EH (cell line): ENCODE results near the gene MTHFD2.
"Not testable (repeated sequence)": the region's sequence is repeated elsewhere in the genome, so short reads cannot be mapped to it uniquely, and the experiment has no call there.

Experiments
- DNase-seq: peaks from one replicate; pipeline ENCODE4 v3.0.0-alpha.2; 2015; ENCODE audit warnings: low read depth

MTHFD2 gene

GRCh38 chr2:74198023-74198460 is 373 bp upstream of the MTHFD2 start:
- DNase-seq = no peak

GRCh38 chr2:74199275-74199701 is 873 bp downstream of the MTHFD2 start:
- no peak for DNase-seq

DNA sequence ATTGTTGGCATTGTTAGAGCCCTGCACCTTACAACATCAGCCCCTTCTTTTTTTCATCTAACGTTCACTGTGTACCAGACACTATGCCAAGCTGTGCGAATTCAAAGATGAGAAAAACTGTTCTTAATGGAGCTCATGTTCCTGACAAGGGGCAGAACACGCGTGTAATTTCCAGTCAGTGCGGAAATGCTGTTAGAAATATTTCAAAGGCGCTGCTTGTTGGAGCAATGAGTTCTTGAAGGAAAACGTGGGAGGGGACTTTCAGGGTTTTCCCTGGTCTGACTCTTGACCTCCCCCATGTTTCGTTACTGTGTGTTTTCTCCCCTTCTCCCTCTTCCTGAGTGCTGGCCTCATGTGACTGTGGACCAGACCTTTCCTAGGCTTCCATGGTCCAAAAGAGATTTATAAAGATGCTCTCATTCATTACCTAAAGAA is 1.5 kb downstream of the MTHFD2 start:
- peak; percentile 27 for DNase-seq

GRCh38 chr2:74201196-74201595 is 2.8 kb downstream of the MTHFD2 start:
- DNase-seq = no peak

- peak; percentile 88 for DNase-seq
These were observed 3.2 kb downstream of the MTHFD2 start for GRCh38 chr2:74201596-74201995.

- DNase-seq = no peak
These were observed 6.0 kb downstream of the MTHFD2 start for GRCh38 chr2:74204436-74204835.

GRCh38 chr2:74205113-74205512 is 6.7 kb downstream of the MTHFD2 start:
- DNase-seq = no peak

DNA sequence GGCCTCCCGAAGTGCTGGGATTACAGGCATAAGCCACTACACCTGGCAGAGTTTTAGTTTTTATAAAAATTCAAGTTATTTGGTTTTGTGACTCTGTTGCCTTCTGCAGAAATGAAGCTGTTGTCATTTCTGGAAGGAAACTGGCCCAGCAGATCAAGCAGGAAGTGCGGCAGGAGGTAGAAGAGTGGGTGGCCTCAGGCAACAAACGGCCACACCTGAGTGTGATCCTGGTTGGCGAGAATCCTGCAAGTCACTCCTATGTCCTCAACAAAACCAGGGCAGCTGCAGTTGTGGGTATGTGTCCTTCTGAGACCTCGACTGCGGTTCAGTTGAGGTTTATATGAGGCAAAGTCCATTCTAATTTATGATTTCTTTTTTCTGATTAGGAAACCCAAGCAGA is 7.2 kb downstream of the MTHFD2 start:
- DNase-seq = no peak

- peak; percentile 63 for DNase-seq
These were observed 7.8 kb downstream of the MTHFD2 start for GRCh38 chr2:74206180-74206688.

GRCh38 chr2:74212702-74213410 is 14.4 kb downstream of the MTHFD2 start:
- DNase-seq = no peak

DNA sequence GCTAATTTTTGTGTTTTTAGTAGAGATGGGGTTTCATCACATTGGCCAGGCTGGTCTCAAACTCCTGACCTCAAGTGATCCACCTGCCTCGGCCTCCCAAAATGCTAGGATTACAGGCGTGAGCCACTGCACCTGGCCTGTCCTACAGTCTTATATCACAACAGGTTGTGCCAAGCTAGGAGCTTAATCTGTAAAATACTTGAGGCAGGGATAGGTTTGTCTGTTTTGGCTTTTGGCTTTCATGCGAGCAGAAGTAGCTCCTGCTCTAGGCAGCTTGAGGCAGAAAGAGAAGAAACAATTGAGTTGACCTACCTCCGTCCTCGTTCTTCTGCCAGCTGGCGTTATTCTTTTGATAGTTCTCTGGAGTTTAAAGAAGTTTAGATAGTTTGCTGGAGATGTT is 17.4 kb downstream of the MTHFD2 start:
- DNase-seq = not testable (repeated sequence)

DNA sequence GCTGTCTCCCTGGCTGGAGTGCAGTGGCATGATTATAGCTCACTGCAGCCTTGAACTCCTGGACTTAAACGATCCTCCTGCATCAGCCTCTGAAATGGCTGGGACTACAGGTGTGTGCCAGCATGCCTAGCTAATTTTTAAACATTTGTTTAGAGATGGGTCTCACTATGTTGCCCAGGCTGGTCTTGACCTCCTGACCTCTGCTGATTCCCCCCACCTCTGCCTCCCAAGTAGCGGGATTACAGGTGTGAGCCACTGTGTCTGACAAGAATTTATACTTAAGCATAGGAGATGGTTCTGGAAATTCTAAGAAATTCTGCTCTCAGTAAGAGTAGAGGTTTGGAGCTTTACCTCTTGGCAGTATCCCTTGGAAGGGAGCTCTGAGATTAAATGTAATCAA is 18.2 kb downstream of the MTHFD2 start:
- no peak for DNase-seq

GRCh38 chr2:74219846-74220486 is 21.6 kb downstream of the MTHFD2 start:
- no peak for DNase-seq

GRCh38 chr2:74221091-74221490 is 22.7 kb downstream of the MTHFD2 start:
- DNase-seq = no peak

GRCh38 chr2:74221604-74222299 is 23.3 kb downstream of the MTHFD2 start:
- DNase-seq = no peak

DNA sequence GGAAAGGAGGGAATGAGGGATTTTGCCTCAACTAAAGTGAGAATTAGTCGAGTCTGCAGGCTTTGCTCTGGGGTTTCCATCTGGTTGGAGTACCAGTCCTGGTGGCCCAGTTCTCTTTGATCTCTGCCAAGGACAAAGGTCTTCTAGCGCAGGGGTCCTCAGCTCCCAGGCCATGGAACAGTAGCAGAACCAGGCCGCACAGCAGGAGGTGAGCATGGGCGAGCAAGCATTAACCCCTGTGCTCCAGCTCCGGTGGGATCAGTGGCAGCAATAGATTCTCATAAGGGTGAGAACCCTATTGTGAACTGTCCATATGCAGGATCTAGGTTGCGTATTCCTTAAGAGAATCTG is 23.9 kb downstream of the MTHFD2 start:
- no peak for DNase-seq

DNA sequence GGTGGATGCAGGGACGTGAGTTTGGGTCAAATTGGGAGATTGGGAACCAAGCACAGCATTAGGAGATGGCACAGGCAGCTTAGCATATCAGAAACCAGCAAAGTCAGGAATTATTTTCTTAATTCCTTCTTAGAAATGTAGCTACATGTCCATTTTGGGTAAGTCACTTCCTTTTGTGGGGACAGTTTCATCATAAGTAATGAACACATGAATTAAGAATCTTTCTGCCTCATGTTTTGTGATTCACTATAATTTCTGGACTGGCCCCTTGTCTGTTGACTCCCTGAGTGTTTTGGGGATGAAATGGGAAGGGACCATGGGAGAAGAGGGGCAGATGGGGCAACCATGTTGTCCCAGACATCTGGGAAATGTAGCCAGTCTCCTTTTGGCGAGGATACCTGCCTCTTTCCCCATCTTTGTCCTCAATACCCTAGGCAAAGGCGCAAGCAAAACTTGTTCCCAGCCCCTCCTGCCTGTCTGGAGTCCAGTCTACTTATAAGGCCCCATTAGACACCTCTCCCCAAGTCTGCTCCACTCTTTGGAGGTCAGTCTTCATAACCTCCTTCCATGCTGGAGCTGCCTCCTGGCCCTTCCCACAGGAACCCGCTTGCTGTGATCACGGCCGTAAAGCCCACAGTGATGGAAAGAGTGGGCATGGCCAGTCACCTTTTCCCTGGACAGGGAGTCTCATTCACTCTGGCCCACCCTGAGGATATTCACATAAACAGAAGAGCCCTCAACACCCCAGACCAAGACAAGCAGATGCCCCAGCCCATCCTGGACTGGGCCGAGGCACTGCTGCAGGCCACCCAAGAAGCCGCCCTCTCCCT is 25.7 kb downstream of the MTHFD2 start:
- DNase-seq = peak; percentile 50

DNA sequence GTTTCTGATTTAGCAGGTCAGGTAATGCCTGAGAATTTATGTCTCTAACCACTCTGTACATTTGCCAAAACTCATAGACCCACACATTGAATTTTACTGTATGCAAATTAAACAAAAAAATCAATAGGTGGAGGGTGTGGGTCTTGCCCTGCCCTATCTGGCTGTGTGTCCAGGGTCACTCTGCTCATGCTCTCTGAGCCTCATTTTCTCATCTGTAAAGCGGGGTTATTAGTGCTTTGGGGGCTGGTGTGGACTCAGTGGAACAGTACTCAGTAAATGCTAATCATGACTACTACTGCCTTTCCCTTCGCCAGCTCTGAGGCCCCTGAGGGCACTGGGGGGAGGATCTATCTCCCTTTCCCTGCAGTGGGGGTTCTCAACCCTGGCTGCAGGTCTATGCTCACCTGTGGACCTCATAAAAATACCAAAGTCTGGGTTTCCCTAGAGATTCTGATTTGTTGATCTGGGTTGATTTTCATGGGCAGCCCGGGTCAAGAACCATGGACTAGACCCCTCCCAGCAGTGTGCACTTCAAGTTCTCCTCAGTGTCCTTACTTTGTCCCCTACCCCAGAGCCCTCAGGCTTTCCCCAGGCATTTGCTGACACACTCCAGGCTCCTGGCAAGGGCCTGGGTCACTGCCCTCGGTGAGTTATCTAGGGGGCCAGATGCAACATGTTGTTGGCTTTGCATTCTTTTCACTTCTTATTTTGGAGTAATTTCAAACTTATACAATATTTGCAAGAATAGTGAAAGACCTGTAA is 27.5 kb downstream of the MTHFD2 start:
- no peak for DNase-seq

- no peak for DNase-seq
These were observed 28.3 kb downstream of the MTHFD2 start for GRCh38 chr2:74226648-74227213.

DNA sequence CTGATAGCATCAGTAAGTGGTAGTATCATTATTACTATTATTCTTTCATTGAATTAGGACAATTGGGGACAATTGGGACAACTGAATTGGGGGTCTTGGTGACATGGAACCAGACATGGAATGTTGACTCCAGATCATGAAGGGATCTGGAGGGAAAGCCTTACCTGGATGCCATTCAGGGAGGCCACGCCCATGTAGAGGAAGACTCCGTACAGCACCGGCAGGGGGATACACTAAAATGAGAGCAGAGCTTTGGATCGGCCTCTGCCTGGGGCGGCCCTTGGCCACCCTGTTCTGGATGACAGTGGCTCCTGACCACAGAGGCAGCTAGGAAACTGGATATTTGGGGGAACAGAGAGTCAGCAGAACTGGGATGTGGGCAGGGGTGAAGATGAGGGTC is 29.2 kb downstream of the MTHFD2 start:
- DNase-seq = no peak

DNA sequence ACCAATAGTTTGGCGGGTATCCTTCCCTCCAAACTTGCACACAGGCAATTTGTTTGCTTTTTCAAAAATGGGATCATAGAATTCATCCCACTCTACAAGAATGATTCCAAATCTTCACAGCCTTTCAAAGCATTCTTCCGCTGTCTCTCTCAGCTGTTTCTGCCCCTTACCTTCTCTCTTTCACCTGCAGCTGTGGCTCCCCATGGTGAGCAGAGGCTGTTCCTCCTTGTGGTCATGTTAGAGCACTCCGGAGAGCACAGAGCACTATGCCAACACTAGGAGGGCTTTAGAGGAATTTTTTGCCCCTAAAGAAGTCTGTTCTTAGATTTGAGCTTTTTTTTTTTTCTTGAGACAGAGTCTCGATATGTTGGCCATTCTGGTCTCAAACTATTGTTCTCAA is 30.4 kb downstream of the MTHFD2 start:
- DNase-seq = no peak
